DMS53 treated with DMSO at 0.1 percent for 48 hours (cell line): ENCODE data around the gene SLC17A9.

Experiments
- DNase-seq: peaks from one replicate; lab custom pipeline; 2025; ENCODE audit not compliant: unreplicated experiment; lab: John Stamatoyannopoulos, UW

Gene SLC17A9

GRCh38 chr20:62937268-62938104, 15.0 kb upstream of the SLC17A9 start:
- peak; percentile 92 for DNase-seq

GRCh38 chr20:62938105-62938888, 14.2 kb upstream of the SLC17A9 start, which contains the start of gene GID8:
TSS of gene GID8 (plus strand) at chr20:62938147. CDS start at chr20:62941503, 3,356 bp downstream.
- no peak for DNase-seq

GRCh38 chr20:62940875-62941274, 11.6 kb upstream of the SLC17A9 start:
- no peak for DNase-seq

- no peak for DNase-seq
These were observed 10.7 kb upstream of the SLC17A9 start for GRCh38 chr20:62941792-62942191.

GRCh38 chr20:62942456-62942855, 10.1 kb upstream of the SLC17A9 start:
- no peak for DNase-seq

GRCh38 chr20:62943396-62943795, 9.1 kb upstream of the SLC17A9 start:
- DNase-seq, result no peak

- DNase-seq, result no peak
These were observed 8.3 kb upstream of the SLC17A9 start for GRCh38 chr20:62944184-62944583.

- DNase-seq, result no peak
These were observed 7.8 kb upstream of the SLC17A9 start for GRCh38 chr20:62944746-62945145.

- DNase-seq, result no peak
These were observed 6.7 kb upstream of the SLC17A9 start for GRCh38 chr20:62945771-62946339.

- DNase-seq, result no peak
These were observed 5.6 kb upstream of the SLC17A9 start for GRCh38 chr20:62946918-62947317.

- no peak for DNase-seq
These were observed 4.8 kb upstream of the SLC17A9 start for GRCh38 chr20:62947532-62948300.

- no peak for DNase-seq
These were observed 3.2 kb upstream of the SLC17A9 start for GRCh38 chr20:62949153-62949821.

GRCh38 chr20:62949962-62950361, 2.5 kb upstream of the SLC17A9 start:
- DNase-seq, result no peak

GRCh38 chr20:62950741-62951140, 1.8 kb upstream of the SLC17A9 start:
- no peak for DNase-seq

GRCh38 chr20:62951143-62951895, 1.2 kb upstream of the SLC17A9 start:
- DNase-seq, result no peak

- no peak for DNase-seq
These were observed 575 bp upstream of the SLC17A9 start for GRCh38 chr20:62951896-62952372.

- DNase-seq, result no peak
These were observed 694 bp downstream of the SLC17A9 start for GRCh38 chr20:62952968-62953838.

- no peak for DNase-seq
These were observed 1.6 kb downstream of the SLC17A9 start for GRCh38 chr20:62953839-62954703.
